NB4 (cell line): Measurements from ENCODE around the gene SCAPER.

Experiments
- POLR2A ChIP-seq: IDR thresholded peaks from 2 replicates; pipeline ENCODE4 v1.6.1; 2011; ENCODE audit warnings: mild to moderate bottlenecking; ENCODE audit not compliant: insufficient read length; ENCODE audit errors: extremely low read depth
- TF ChIP-seq, protein P1 (sequence below): IDR thresholded peaks from one replicate; pipeline ENCODE4 v1.5.1; 2012; ENCODE audit warnings: low read depth, low read length

DNA sequence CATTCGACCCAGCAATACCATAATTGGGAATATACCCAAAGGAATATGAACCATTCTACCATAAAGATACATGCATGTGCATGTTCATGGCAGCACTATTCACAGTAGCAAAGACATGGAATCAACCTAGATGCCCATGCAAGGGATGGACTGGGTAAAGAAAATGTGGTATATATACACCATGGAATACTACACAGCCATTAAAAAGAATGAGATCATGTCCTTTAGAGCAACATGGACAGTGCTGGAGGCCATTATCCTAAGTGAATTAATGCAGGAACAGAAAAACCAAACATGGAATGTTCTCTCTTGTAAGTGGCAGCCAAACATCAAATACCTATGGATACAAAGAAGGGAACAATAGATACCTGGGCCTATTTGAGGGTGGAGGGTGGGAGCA is 601.2 kb downstream of the SCAPER start:
- TF ChIP-seq, protein P1, sequence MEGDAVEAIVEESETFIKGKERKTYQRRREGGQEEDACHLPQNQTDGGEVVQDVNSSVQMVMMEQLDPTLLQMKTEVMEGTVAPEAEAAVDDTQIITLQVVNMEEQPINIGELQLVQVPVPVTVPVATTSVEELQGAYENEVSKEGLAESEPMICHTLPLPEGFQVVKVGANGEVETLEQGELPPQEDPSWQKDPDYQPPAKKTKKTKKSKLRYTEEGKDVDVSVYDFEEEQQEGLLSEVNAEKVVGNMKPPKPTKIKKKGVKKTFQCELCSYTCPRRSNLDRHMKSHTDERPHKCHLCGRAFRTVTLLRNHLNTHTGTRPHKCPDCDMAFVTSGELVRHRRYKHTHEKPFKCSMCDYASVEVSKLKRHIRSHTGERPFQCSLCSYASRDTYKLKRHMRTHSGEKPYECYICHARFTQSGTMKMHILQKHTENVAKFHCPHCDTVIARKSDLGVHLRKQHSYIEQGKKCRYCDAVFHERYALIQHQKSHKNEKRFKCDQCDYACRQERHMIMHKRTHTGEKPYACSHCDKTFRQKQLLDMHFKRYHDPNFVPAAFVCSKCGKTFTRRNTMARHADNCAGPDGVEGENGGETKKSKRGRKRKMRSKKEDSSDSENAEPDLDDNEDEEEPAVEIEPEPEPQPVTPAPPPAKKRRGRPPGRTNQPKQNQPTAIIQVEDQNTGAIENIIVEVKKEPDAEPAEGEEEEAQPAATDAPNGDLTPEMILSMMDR = no peak
- no peak for TF ChIP-seq POLR2A
